HepG2 (cell line): ENCODE measurements around the gene PTPN22. TPM values are rescaled to one million over a fixed set of nuclear protein-coding genes. Genes with fewer than 3 reads are reported as not detected.

Source experiments
- ATAC-seq: fragments of 200-7000 bp; cut with Tn5 transposase; 3 replicates; pipeline ENCODE4 v1.9.1; 2020; ENCODE audit warnings: mild to moderate bottlenecking, moderate library complexity
- BruUV-seq: library from RNA; stranded (reverse); fragments of 400-500 nt; replicated peaks from 2 replicates; lab custom pipeline; 2021; lab: Mats Ljungman, UMichigan
- CTCF ChIA-PET: fragments of 300-600 bp; formaldehyde crosslinking; extraction: SDS; loops from one replicate; lab custom pipeline; 2021; ENCODE audit warnings: low total read pairs, inconsistent platforms, low intra/inter-chr PET ratio; lab: Yijun Ruan, JAX
- POLR2A ChIA-PET: fragments of 350-600 bp; sonication (Branson Sonifier 250); formaldehyde crosslinking; loops from one replicate; lab custom pipeline; 2020; ENCODE audit warnings: antibody characterized with exemption, inconsistent platforms; lab: Yijun Ruan, JAX
- DNase-seq: peaks from one replicate; pipeline ENCODE4 v3.0.0-alpha.2; 2015; ENCODE audit warnings: low spot score
- FAIRE-seq: peaks from 3 replicates; lab custom pipeline; 2011; peaks lifted over from hg19 to GRCh38; lab: Jason Lieb, UNC
- H2AFZ ChIP-seq: one replicate; pipeline ENCODE4 v1.6.1; 2011; ENCODE audit warnings: low read length, inconsistent platforms
- H3K27ac ChIP-seq: fragments of 300-600 bp; 3 replicates; pipeline ENCODE4 v1.8.0; 2011; ENCODE audit warnings: mixed run types, mild to moderate bottlenecking, mixed read lengths, low read length, inconsistent platforms; ENCODE audit not compliant: insufficient read depth; ENCODE audit errors: extremely low read length
- H3K27me3 ChIP-seq, 2 experiments: fragments of 200-600 bp in 1 of 2; 2 replicates in 1 of 2; 3 replicates in 1 of 2; pipeline versions ENCODE4 v1.6.0 to v1.8.0; 2011; ENCODE audit warnings: low read length in 2 of 2, mild to moderate bottlenecking in 2 of 2, moderate library complexity in 2 of 2, inconsistent platforms in 1 of 2; ENCODE audit not compliant: insufficient read depth in 2 of 2, control insufficient read depth in 1 of 2
- H3K36me3 ChIP-seq, 2 experiments: fragments of 200-600 bp in 1 of 2; replicated peaks in 1 of 2; 2 replicates in 1 of 2; 3 replicates in 1 of 2; pipeline versions ENCODE4 v1.5.1 to v1.8.0; 2011; ENCODE audit warnings: low read length in 2 of 2, inconsistent platforms in 1 of 2; ENCODE audit not compliant: insufficient read depth in 2 of 2, control insufficient read depth in 1 of 2
- H3K4me1 ChIP-seq: 2 replicates; pipeline ENCODE4 v1.5.1; 2012; ENCODE audit warnings: low read length, inconsistent platforms; ENCODE audit not compliant: insufficient read depth
- H3K4me2 ChIP-seq: 2 replicates; pipeline ENCODE4 v1.6.0; 2011; ENCODE audit warnings: low read depth, low read length, inconsistent platforms
- H3K4me3 ChIP-seq, 3 experiments: fragments of 200-600 bp in 1 of 3; sonication (generic), shearing (Covaris generic) in 1 of 3; replicated peaks in 1 of 3; 2 replicates each; pipeline ENCODE4 v1.5.1; 2011 to 2016; ENCODE audit warnings: low read length in 3 of 3, inconsistent platforms in 2 of 3, low read depth in 2 of 3, mild to moderate bottlenecking in 2 of 3, control low read depth in 1 of 3, mixed read lengths in 1 of 3; ENCODE audit not compliant: insufficient read depth in 1 of 3
- H3K79me2 ChIP-seq: one replicate; pipeline ENCODE4 v1.6.1; 2011; ENCODE audit warnings: low read length, inconsistent platforms; ENCODE audit not compliant: insufficient read depth
- H3K9ac ChIP-seq: 2 replicates; pipeline ENCODE4 v1.6.0; 2011; ENCODE audit warnings: mild to moderate bottlenecking, low read depth, low read length, inconsistent platforms; ENCODE audit not compliant: insufficient read depth
- H3K9me3 ChIP-seq: 2 replicates; pipeline ENCODE4 v1.5.1; 2012; ENCODE audit warnings: mild to moderate bottlenecking, low read length
- H4K20me1 ChIP-seq: 2 replicates; pipeline ENCODE4 v1.6.0; 2011; ENCODE audit warnings: inconsistent platforms, mild to moderate bottlenecking, low read length, moderate library complexity; ENCODE audit not compliant: insufficient read depth
- NKX3-1 ChIP-seq: sonication (generic); formaldehyde crosslinking; IDR thresholded peaks from 2 replicates; pipeline ENCODE4 v1.5.0; 2020; ENCODE audit warnings: missing genetic modification reagents
- PTBP1 ChIP-seq: fragments of 200-400 bp; formaldehyde crosslinking; IDR thresholded peaks from 2 replicates; pipeline ENCODE4 v1.6.1; 2018; ENCODE audit warnings: low read length, low read depth; ENCODE audit not compliant: poor library complexity, severe bottlenecking
- ZNF629 ChIP-seq: sonication (generic); formaldehyde crosslinking; conservative IDR thresholded peaks from 2 replicates; pipeline ENCODE4 v1.5.0; 2020; ENCODE audit warnings: missing genetic modification reagents
- WGBS: methylation state at CpG from one replicate; pipeline ENCODE4 v1.1.6; 2017; ENCODE audit warnings: low lambda C conversion rate; 5-methylcytosine and 5-hydroxymethylcytosine counted together
- in situ Hi-C: cut with HindIII; loops from 2 replicates; pipeline ENCODE4 v1.10.0; 2017; ENCODE audit warnings: low pct_unique_long_range_greater_than_20kb; ENCODE audit not compliant: extremely low pct_ligation_motif_present
- intact Hi-C: fragments of 100-400 bp; cut with micrococcal nuclease; formaldehyde crosslinking; loops from one replicate; pipeline ENCODE4 v1.10.0; 2022; ENCODE audit not compliant: unreplicated experiment
- polyA plus RNA-seq, 8 experiments: library from polyadenylated mRNA; depleted of rRNA in 3 of 8; stranded (reverse) in 7 of 8; unstranded in 1 of 8; fragments of >200 nt; fragmentation: Illumina TruSeq in 4 of 8; extraction: Trizol in 4 of 8; gene quantifications; 2 replicates each; pipeline versions ENCODE4 v1.2.1 to v1.2.3, GENCODE V29; 2011 to 2016; ENCODE audit warnings: low read depth in 4 of 8, missing spikeins in 1 of 8, mixed read lengths in 1 of 8; ENCODE audit not compliant: insufficient read depth in 1 of 8
- total RNA-seq, 5 experiments: library from RNA; depleted of rRNA; stranded (reverse); fragments of >200 nt; fragmentation: Illumina TruSeq; extraction: Trizol; gene quantifications; 2 replicates each; pipeline ENCODE4 v1.2.3, GENCODE V29; 2016; ENCODE audit warnings: low read depth in 1 of 5
- TF ChIP-seq, protein P1 (sequence below): sonication (generic); formaldehyde crosslinking; IDR thresholded peaks from 2 replicates; pipeline ENCODE4 v1.4.0; 2020; ENCODE audit warnings: missing genetic modification reagents, borderline replicate concordance
- TF ChIP-seq, protein P2 (sequence below): sonication (generic); formaldehyde crosslinking; IDR thresholded peaks from 2 replicates; pipeline ENCODE4 v1.4.0; 2020; ENCODE audit warnings: missing genetic modification reagents

Gene PTPN22
- total and polyA plus RNA-seq, 2 of the 13 experiments (the other 11 are each of a cell fraction or from before 2014, with no cell fraction given): not detected

DNA sequence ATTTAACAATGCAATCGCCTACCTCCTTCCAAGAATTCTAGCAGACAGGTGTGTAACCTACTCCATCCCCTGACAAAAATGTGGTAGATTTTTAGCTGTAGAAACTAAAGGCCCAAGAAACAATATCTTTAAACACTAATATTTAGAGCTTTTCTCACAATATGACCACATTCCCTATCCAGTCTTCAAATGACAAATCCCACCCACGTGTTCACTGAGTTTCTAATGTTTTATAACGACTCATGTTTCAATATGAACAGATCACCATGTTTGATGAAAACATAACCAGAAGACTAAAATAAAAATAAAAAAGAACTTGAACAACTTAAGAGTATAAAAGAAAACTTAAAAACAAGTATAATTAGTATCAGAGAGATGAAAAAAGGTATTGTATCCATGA lies 83.8 kb downstream of the PTPN22 start:
- Histone ChIP-seq H3K9me3 (no peaks in the 10 kb centered on the region), H4K20me1 (peaks cover 4% of the 10 kb centered on the region; the same call in 1 of the 2 replicates)
- TF ChIP-seq, protein P1, sequence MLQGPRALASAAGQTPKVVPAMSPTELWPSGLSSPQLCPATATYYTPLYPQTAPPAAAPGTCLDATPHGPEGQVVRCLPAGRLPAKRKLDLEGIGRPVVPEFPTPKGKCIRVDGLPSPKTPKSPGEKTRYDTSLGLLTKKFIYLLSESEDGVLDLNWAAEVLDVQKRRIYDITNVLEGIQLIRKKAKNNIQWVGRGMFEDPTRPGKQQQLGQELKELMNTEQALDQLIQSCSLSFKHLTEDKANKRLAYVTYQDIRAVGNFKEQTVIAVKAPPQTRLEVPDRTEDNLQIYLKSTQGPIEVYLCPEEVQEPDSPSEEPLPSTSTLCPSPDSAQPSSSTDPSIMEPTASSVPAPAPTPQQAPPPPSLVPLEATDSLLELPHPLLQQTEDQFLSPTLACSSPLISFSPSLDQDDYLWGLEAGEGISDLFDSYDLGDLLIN (CRISPR knock-in tag): no peak
- TF ChIP-seq PTBP1: no peak
- TF ChIP-seq, protein P2, sequence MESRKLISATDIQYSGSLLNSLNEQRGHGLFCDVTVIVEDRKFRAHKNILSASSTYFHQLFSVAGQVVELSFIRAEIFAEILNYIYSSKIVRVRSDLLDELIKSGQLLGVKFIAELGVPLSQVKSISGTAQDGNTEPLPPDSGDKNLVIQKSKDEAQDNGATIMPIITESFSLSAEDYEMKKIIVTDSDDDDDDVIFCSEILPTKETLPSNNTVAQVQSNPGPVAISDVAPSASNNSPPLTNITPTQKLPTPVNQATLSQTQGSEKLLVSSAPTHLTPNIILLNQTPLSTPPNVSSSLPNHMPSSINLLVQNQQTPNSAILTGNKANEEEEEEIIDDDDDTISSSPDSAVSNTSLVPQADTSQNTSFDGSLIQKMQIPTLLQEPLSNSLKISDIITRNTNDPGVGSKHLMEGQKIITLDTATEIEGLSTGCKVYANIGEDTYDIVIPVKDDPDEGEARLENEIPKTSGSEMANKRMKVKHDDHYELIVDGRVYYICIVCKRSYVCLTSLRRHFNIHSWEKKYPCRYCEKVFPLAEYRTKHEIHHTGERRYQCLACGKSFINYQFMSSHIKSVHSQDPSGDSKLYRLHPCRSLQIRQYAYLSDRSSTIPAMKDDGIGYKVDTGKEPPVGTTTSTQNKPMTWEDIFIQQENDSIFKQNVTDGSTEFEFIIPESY (CRISPR knock-in tag): no peak
- no peak for TF ChIP-seq ZNF629 (CRISPR knock-in tag)
- no peak for TF ChIP-seq NKX3-1 (CRISPR knock-in tag)
- TF ChIP-seq, all 625 proteins: peak for 0
- Histone ChIP-seq H3K27me3 (no peaks in the 10 kb centered on the region), H2AFZ (no peak overlapping the region), H3K4me3 (no peak overlapping the region), H3K4me1 (peaks cover 35% of the 10 kb centered on the region), H3K36me3 (0 out of 5 replicates have a peak, but pooled peaks cover 0 to 4% of the 10 kb centered on the region in 2 experiments), H3K27ac (no peak overlapping the region), H3K4me2 (no peak overlapping the region), H3K9ac (no peak overlapping the region), H3K79me2 (peaks cover 46% of the 10 kb centered on the region)
- no TSS peak for BruUV-seq
- ATAC-seq (no peak), DNase-seq (no peak), FAIRE-seq (no peak)
- ChIA-PET CTCF (no interaction called here), POLR2A (no interaction called here)
- WGBS: over 99% methylated on average over 3 of the region's 3 CpGs
- intact Hi-C loops (no loop called here), in situ Hi-C loops (no loop called here)
